Gastrocnemius medialis (tissue), 4 donors: ENCODE data around the gene COL27A1. TPM values are rescaled to one million over a fixed set of nuclear protein-coding genes. Genes with fewer than 3 reads are reported as not detected.

Source experiments
- ATAC-seq, 2 donors: fragments of 150-250 bp; one replicate each; pipeline ENCODE4 v1.9.1; 2016
- DNase-seq, 2 donors: peaks; one replicate each; pipeline ENCODE4 v3.0.0-alpha.2; 2019
- H3K27ac ChIP-seq, 4 donors: fragments of 200-600 bp; sonication (generic); 1 replicate in 1 of 4; 2 replicates in 3 of 4; pipeline ENCODE4 v1.5.1; 2016 to 2018; ENCODE audit warnings: mild to moderate bottlenecking in 2 of 4, moderate library complexity in 1 of 4
- H3K27me3 ChIP-seq, 3 donors: fragments of 200-600 bp; sonication (generic) in 2 of 3; 1 replicate in 1 of 3; 2 replicates in 2 of 3; pipeline versions ENCODE4 v1.5.1 to v1.6.0; 2016 to 2019; ENCODE audit warnings: mild to moderate bottlenecking in 1 of 3, moderate library complexity in 1 of 3
- H3K36me3 ChIP-seq, 2 donors: fragments of 200-600 bp; sonication (generic) in 1 of 2; one replicate each; pipeline ENCODE4 v1.5.1; 2017 to 2018
- H3K4me1 ChIP-seq, 2 donors: fragments of 200-600 bp; sonication (generic) in 1 of 2; one replicate each; pipeline ENCODE4 v1.5.1; 2016 to 2017; ENCODE audit warnings: mild to moderate bottlenecking in 2 of 2
- H3K4me3 ChIP-seq, 4 donors: fragments of 200-600 bp; sonication (generic) in 3 of 4; 1 replicate in 1 of 4; 2 replicates in 3 of 4; pipeline ENCODE4 v1.5.1; 2016 to 2019; ENCODE audit warnings: mild to moderate bottlenecking in 2 of 4
- H3K9me3 ChIP-seq, 3 donors: fragments of 200-600 bp; sonication (generic) in 2 of 3; 1 replicate in 1 of 3; 2 replicates in 2 of 3; pipeline ENCODE4 v1.5.1; 2016 to 2019
- POLR2A ChIP-seq, 2 donors: fragments of 450-650 bp; IDR thresholded peaks; one replicate each; pipeline ENCODE4 v1.6.1; 2017; ENCODE audit warnings: antibody characterized with exemption in 2 of 2, mild to moderate bottlenecking in 2 of 2, moderate library complexity in 2 of 2
- in situ Hi-C, 4 donors: fragments of 200-750 bp; cut with MboI; loops; one replicate each; pipeline versions ENCODE4 v1.15.0 to v1.8.0; 2017; ENCODE audit warnings: low sequenced_read_pairs in 4 of 4
- intact Hi-C: fragments of 100-400 bp; cut with DNase I; formaldehyde crosslinking; loops from one replicate; pipeline ENCODE4 v1.15.1; 2023; ENCODE audit warnings: low total_unique reads
- total RNA-seq, 4 donors: library from RNA; depleted of rRNA; stranded (reverse); fragments of >200 nt; gene quantifications; one replicate each; pipeline versions ENCODE4 v1.1.0 to v1.2.3, GENCODE V29; 2016
- TF ChIP-seq, protein P1 (sequence below), 5 experiments: fragments of 450-650 bp in 3 of 5; fragments of 200-600 bp in 2 of 5; sonication (generic) in 2 of 5; IDR thresholded peaks in 4 of 5; conservative IDR thresholded peaks in 1 of 5; 1 replicate in 4 of 5; 2 replicates in 1 of 5; pipeline ENCODE4 v1.5.1; 2016 to 2019; ENCODE audit warnings: antibody characterized with exemption in 5 of 5, mild to moderate bottlenecking in 3 of 5, moderate library complexity in 3 of 5

Gene COL27A1
- total RNA-seq, 4 donors from 2014 or later = 0.42 to 1.4 (median 0.95) TPM

DNA sequence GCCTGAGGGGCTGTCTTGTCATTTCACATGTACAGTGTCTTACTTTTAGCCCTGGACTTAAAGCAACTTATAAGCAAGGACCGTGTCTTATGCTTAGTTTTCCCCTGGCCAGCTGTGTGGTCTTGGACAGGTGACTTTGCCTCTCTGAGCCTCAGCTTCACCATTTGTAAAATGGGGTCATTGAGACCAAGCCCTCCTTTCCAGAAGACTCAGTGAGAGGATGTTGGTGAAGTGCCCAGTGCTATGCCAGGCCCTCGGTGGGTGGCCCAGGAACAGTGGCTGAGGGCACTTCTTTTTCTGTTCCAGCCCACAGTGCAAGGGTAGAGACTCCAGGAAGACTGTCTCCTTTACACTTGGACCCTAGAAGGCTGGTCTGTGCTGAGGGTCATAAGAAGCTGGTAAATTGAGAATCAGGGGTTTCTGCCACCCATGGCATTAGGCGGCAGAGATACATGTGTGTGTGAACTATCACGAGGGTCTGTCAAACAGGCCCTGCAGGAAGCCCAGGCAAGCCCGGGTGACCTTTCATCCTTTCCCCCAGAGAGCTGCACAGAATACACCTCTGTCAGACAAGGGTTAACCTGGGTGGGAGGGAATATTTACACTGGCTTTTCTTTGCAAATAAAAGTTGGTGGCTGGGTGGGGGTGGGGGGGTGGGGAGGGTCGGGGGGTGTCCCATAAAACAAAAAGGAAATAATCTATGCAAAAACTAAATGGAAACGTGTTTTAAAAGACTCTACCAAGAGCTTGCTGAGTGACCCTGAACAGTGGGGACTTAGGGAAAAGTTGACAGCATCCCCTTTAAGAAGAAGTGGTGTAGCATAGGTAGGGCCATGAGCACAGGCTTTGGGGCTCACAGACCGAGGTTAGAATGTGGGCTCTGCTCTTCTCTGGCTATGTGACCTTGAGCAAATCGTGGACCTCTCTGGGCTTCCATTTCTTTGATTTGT, 35.8 kb upstream of the COL27A1 start:
- Histone ChIP-seq H3K4me1 (no peaks in the 10 kb centered on the region), H3K27ac (no peak overlapping the region), H3K36me3 (no peaks in the 10 kb centered on the region), H3K4me3 (no peak overlapping the region), H3K9me3 (no peaks in the 10 kb centered on the region), H3K27me3 (peaks cover 0 to 2% (median 0%) of the 10 kb centered on the region in 3 donors)
- no peak for DNase-seq
- in situ Hi-C loops (loop anchor here in 1 of 4 donors (10.0 kb wide), 1 partner anchor 165 kb away; no protein-coding TSS in a partner anchor), intact Hi-C loops (no loop called here)
- TF ChIP-seq POLR2A (IDR thresholded peaks at IDR 0.05) = no peak
- TF ChIP-seq, protein P1, sequence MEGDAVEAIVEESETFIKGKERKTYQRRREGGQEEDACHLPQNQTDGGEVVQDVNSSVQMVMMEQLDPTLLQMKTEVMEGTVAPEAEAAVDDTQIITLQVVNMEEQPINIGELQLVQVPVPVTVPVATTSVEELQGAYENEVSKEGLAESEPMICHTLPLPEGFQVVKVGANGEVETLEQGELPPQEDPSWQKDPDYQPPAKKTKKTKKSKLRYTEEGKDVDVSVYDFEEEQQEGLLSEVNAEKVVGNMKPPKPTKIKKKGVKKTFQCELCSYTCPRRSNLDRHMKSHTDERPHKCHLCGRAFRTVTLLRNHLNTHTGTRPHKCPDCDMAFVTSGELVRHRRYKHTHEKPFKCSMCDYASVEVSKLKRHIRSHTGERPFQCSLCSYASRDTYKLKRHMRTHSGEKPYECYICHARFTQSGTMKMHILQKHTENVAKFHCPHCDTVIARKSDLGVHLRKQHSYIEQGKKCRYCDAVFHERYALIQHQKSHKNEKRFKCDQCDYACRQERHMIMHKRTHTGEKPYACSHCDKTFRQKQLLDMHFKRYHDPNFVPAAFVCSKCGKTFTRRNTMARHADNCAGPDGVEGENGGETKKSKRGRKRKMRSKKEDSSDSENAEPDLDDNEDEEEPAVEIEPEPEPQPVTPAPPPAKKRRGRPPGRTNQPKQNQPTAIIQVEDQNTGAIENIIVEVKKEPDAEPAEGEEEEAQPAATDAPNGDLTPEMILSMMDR (IDR thresholded peaks at IDR 0.05 in 4 of 5, conservative IDR thresholded peaks at IDR 0.05 in 1 of 5) = no peak
- no peak for ATAC-seq

DNA sequence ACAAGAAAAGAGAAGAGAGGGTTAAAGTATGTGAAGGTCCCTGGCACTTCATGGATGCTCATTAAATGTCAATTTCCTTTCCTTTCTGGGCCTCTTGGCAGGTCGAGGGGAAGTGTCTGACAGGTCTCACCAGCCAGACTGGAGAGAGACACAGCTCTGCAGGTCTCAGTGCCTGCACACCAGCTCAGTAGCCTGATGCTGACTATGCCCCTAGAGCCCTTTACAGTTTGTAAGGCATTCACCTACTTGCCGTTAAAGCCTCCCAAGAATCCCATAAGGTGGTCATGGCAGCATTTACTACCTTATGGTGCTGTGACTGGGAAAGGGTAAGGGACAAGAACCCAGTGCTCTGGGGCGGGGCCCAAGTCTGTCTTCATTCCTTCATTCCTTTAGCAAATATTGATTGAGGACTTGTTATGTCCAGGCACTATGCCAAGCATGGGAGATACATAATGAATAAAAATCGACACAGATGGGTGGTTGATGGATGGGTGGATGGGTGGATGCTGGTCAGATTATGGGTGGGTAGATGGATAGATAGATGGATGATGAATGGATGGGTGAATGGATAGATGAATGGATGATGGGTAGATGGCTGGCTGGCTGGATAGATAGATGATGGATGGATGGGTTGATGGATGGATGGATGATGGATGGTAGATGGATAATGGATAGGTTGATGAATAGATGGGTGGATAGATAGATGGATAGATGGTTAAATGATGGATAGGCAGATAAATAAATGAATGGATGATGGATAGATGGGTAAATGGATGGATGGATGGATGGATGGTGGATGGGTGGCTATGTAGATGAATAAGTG, 34.9 kb upstream of the COL27A1 start:
- intact Hi-C loops (no loop called here), in situ Hi-C loops (no loop called here)
- Histone ChIP-seq H3K4me3 (no peak overlapping the region), H3K4me1 (no peaks in the 10 kb centered on the region), H3K27ac (no peak overlapping the region), H3K27me3 (peaks cover 0 to 2% (median 0%) of the 10 kb centered on the region in 3 donors), H3K9me3 (no peaks in the 10 kb centered on the region), H3K36me3 (no peaks in the 10 kb centered on the region)
- no peak for ATAC-seq
- TF ChIP-seq, protein P1 (IDR thresholded peaks at IDR 0.05 in 4 of 5, conservative IDR thresholded peaks at IDR 0.05 in 1 of 5) = no peak
- no peak for TF ChIP-seq POLR2A (IDR thresholded peaks at IDR 0.05)
- no peak for DNase-seq

DNA sequence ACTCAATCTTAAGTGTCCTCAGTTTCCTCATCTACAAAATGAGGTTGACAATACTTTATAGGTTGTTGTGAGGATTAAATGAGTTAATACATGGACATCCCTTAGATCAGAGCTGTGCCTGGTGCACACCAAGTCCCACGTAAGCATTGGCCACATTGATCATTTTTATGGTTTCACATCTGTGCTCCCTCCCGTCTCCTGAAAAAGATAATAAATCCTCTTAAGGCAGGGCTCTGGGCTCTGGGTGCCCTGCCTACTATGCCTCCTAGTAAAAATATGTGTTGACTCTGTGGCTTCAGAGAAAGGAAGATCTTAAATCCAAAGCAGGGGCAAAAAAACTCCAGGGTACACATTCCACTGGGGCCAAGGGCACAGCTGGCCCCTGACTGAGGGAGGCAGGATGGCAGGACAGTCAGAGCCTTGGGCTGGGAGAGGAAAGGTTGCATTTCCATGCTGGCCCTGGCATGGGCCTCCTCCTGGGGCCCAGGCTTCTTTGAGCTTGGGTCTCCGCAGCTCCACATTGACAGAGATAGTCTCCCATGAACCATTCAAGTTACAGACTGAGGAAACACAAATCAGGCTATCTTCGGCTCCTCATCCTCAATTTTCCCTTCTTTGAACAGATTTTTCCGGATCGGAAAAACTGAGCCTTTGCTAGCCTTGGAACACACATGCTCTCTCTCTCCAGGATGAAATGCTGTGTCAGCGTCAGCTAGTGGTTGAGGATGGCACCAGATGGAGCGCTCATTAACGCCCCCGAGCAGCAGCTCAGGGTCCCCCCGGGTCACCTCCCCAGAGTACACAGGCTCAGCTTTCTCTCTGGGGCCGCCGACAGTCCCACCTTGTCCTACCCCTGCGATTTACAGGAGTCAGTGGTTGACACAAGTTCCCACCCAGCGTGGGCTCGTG, 33.9 kb upstream of the COL27A1 start:
- Histone ChIP-seq H3K27ac (no peak overlapping the region), H3K4me3 (no peak overlapping the region), H3K36me3 (no peaks in the 10 kb centered on the region), H3K4me1 (no peaks in the 10 kb centered on the region), H3K9me3 (no peaks in the 10 kb centered on the region), H3K27me3 (peaks cover 0 to under 1% (median 0%) of the 10 kb centered on the region in 3 donors)
- intact Hi-C loops (no loop called here), in situ Hi-C loops (no loop called here)
- TF ChIP-seq POLR2A (IDR thresholded peaks at IDR 0.05) = no peak
- TF ChIP-seq, protein P1 (IDR thresholded peaks at IDR 0.05 in 4 of 5, conservative IDR thresholded peaks at IDR 0.05 in 1 of 5) = no peak
- no peak for ATAC-seq
- DNase-seq = no peak
